SKM-1 treated with dmso at 0.1 percent for 144 hours (cell line): Measurements from ENCODE around the gene PRDX4.
A peak's percentile ranks its signal among the peaks of the same experiment; 100 is the strongest.
"Not testable (repeated sequence)": the region's sequence is repeated elsewhere in the genome, so short reads cannot be mapped to it uniquely, and the experiment has no call there.

Source experiments
- DNase-seq: peaks from one replicate; lab custom pipeline; 2025; ENCODE audit not compliant: unreplicated experiment; lab: John Stamatoyannopoulos, UW

PRDX4 gene

DNA sequence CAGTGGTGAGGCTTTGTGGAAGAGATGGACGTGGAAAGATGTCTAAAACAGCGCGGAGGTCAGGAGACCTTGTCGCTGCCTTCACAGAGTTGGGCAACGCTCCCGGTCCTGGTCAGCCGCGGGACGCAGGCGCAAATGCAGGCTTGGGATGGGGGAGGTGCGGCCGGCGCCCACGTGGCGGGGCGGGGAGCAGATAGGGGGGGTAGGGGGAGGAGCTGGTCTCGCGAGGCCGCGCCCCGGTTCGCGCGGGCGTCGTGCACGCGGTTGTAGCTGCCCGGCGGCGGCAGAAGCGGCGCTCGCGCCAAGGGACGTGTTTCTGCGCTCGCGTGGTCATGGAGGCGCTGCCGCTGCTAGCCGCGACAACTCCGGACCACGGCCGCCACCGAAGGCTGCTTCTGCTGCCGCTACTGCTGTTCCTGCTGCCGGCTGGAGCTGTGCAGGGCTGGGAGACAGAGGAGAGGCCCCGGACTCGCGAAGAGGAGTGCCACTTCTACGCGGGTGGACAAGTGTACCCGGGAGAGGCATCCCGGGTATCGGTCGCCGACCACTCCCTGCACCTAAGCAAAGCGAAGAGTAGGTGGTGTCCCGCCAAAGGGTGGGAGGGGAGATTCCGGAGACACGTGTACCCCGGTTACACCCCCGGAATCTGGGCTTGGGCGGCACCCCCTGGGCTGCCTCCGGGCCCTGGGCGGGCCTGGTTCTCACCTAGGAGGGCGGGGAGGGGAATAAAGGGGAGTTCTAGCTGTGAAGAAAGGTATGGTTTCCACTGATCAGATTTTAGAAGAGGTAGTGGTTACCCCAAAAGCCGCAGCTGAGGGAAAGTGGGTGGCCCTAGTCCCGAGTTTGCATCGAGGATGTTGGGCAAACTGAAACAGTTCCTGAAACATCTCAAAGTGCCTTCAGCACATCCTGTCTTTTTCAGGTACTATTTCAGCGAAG, at the start of gene PRDX4:
Gene PRDX4 (plus strand): TSS at position 255 of the 939 bp plus-strand sequence. CDS start 78 bp downstream, at position 333.
- DNase-seq = peak; percentile 67

DNA sequence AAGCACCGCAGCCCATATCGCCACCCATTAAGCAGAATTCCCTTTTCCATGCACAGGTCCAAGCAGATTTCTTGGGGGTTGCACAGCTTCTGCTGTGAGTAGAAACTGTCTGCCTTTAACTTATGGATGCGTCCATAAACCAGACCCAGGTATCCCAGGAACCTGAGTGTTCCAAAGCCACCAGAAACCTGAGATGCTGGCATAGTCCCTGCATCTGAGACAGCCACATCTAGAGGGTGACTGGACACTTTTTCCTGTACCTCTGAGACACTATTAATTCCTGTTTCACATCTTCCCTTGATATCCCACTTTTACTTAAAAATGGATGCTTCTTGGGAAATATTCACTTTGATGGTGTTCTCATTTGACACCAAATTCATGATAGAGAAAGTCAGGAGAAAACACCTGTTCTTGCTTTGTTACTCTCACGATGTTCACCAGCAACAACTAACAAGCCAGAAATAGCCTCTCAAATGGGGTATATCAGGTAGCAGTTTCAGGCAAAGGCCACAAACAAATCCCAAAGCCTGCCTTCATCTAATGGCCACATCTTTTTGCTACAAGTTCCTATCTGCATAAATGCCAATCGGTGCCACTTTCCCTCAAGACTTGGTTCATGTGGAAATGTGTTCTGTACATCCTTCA, 45.5 kb upstream of the PRDX4 start:
- no peak for DNase-seq

DNA sequence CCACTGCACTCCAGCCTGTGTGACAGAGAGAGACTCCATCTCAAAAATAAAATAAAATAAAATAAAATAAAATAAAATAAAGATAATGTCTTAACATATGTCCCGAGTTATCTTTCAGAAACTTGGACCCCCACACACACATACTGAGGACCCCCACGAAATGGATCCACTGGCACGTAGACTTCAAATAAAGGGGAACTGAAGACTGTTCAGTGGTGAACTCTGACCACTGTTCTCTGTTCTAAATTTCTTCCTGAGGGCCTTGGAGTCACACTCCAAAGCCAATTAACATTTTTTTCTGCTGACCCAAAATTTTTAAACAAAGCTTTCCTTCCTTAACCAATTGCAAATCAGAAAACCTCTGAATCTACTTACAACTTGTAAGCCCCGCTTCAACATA, 43.5 kb upstream of the PRDX4 start:
- no peak for DNase-seq

DNA sequence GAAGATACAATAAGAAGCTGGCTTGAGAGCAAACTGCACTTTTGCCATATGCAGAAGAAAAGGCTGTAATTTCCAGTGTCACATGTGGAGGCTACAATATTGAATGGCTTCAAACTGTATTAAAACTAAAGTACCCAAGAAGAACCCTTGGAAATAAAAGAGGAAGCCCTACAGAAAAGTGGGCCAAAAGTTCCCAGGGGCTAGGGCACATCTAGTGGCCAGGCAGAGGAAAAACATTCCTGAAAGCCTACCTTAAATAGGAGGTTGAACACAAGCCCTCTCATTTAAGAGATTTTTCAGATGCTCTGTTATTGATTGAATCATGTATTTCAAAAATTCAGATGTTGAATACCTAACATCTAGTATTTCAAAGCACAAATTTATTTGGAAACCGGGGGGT, 40.6 kb upstream of the PRDX4 start:
- DNase-seq = no peak

DNA sequence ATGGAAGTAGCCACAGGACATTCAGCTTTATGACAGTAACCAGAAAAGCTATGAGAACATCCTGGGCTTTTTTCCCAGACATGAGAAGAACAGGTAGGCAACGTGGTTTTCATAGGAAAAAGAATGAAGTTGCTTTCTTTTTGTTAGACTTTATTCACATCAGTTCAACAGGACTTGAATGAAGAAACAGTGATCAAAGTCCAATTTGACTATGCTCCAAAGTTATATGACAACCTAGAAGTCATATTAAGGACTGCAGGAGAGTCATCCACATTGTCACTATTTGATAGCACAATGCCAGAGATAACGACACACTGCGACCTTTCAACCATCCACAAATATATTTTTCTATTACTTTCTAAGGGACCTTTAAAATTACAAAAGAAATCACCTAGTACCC, 39.2 kb upstream of the PRDX4 start:
- DNase-seq = no peak

DNA sequence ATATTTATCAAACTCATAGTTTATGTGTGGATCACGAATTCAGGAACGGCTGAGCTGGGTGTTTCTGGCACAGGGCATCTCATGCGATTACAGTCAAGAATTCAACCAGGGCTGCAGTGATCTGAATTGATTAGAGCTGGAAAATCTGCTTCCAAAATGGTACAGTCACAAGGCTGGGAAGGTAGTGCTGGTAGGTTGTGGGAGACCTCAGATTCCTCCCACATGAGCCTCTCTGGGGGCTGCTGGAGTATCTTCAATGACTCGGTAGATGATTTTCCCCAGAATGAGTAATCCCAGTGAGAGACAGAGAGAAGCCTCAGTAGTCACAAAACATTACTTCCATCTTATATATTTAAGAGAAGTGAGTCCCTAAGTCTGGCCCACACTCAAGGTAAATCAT, 36.2 kb upstream of the PRDX4 start:
- DNase-seq = no peak

DNA sequence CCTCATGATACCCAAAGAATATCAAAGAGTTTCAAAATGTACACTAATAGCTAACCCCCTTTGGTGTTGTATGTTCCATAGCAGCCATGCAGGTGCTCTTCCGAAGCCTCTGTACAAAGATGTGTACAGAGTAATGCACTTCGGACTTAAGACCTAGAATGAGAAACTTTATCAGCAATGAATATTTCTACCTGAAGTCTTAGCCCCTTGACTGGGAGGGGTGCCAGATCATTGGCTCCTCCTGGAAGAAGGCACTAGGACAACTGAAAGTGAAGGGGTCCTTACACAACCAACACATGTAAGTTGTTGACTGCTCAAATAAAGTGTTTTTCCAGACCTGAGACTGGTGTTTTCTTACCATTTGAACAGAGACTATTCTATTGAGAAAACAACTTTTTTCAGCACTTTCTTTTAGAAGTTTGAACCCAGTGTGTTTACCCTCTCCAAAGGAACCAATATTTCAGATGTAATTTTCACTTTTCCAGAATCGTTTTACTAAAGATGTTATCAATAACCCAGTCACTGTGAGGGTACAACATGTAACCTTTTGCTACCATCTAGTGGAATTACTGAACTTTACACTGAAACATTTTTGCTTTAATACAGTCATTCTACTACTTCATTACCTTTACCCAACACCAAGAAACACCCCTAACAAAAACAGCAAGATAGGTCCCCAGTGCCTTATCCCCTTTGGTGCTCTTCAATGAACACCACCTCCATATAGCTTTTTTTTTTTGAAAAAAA, 33.3 kb upstream of the PRDX4 start:
- DNase-seq = no peak

DNA sequence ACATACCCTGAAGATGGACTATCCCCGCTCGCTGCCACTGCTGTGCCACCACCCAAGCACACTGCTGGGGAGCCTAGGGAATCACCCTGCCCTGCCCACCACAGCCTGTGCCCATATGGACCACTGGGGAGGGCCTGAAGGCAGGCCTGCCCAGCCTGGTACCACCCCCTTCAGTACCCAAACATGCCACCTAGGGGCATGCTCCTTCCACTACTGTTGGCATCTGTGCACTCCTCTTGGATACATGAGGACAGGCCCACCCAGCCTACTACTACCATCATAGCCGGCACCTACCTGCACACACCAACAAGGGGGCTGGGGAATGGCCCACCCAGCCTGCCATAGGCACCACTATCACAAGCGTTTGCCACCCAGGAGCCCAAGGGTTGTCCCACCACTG, 30.1 kb upstream of the PRDX4 start:
- DNase-seq = no peak

DNA sequence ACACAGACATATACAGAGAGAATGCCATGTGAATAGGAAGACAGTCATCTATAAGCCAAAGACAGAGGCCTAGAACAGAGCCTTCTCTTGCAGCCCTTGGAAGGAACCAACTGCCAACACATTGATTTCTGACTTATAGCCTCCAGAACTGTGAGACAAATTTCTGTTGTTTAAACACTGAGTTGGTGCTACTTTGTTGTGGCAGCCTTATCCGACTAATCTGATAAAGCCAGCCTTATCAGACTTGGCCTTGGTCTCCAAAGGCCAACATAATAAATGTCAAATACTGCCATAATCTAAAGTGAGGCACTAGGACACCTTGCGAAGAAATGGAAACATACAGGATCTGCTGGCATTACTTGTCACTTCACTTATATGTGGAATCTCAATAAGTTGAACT, 24.3 kb upstream of the PRDX4 start:
- no peak for DNase-seq

DNA sequence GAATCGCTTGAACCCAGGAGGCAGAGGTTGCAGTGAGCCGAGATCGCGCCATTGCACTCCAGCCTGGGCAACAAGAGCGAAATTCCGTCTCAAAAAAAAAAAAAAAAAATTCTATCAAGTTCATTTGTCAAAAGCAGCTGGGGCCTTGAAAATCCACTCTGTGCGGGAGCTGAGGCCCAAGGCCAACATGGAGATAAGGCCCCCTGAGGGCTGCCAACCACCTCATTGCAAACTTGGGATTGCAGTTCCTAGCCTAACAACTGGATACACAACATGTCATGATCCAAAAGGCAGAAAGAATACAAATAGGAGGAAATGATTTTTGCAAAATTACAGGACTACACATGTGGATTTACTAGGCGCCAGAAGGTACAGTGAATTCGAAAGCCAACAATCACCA, 22.5 kb upstream of the PRDX4 start:
- DNase-seq = no peak

DNA sequence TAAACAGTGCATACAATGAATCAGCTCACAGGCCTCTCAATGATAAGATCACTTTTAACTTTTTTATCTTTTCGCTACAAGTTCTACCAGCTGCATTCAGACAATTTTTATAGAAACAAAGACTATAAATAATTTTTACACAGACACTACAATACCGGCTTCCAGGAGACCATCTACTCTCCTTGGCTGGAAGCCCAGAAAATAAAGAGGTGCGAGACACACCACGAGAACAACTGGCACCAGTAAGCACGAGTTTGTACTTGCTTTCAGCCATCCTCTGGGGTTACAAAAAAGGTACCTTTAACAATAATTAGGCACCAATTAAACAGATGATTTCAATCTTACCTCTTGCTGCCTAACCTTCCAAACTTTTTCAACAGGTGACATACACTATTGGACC, 11.2 kb upstream of the PRDX4 start:
- DNase-seq = no peak

DNA sequence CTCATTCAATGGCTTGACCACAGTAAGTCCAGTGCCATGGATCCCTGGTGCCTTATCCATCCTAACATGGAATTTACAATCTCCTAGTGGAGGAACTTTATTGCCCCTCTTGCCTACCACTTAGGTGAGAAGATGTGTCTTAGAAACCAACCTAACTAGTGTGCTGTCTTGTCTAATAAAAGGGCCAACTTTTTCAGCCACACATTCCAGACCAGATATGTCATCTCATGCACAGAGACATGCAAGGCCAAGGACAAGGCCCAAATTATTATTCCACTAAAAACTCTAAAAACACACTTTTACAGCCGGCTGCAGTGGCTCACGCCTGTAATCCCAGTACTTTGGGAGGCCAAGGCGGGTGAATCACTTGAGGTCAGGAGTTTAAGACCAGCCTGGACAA, 10.6 kb upstream of the PRDX4 start:
- no peak for DNase-seq

DNA sequence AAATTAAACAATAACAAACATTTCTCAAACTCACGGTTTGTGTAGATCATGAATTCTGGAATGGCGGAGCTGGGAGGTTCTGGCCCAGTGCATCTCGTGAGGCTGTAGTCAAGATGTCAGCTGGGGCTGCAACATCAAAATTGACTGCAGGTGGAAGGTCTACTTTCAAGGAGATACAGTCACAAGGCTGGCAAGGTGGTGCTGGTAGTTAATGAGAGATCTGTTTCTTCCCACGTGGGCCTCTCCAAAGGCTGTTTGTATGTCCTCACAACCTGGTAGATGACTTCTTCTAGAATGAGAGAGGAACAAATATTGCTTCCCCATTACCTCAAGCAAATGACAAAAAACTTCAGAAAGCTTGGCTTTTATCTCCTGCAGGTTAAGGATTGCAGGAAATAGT, 8.0 kb upstream of the PRDX4 start:
- no peak for DNase-seq

DNA sequence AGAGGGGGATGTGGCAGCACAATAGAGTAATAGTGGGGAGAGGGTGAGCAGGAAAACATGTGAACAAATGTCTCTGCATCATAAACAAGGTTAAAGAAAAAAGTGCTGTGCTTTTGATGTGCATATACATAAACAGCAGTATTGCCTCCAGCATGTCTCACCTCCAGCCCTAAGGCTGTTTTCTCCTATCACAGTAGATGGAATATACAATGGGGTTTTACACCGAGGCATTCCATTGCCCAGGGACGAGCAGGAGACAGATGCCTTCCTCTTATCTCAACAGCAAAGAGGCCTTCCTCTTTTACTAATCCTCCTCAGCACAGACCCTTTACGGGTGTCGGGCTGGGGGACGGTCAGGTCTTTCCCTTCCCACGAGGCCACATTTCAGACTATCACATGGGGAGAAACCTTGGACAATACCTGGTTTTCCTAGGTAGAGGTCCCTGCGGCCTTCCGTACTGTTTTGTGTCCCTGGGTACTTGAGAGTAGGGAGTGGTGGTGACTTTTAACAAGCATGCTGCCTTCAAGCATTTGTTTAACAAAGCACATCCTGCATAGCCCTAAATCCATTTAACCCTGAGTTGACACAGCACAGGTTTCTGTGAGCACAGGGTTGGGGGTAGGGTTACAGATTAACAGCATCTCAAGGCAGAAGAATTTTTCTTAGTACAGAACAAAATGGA, 7.1 kb upstream of the PRDX4 start:
- DNase-seq = not testable (repeated sequence)

DNA sequence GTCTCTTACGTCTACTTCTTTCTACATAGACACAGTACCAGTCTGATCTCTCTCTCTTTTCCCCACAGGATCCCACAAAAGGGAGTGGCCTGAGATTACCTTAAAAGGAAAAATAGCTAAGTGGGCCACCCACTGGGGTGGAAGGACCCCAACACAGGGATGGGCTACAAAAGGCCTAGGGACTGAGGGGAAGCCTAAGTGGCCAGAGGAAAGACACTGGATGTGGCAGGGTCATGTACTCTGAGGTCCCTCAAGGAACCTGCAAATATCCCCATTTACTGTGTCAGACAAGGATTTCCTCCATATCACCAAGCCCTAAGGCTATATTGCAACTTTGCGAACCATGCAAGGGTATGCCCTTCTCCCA, 6.5 kb upstream of the PRDX4 start:
- DNase-seq = no peak

DNA sequence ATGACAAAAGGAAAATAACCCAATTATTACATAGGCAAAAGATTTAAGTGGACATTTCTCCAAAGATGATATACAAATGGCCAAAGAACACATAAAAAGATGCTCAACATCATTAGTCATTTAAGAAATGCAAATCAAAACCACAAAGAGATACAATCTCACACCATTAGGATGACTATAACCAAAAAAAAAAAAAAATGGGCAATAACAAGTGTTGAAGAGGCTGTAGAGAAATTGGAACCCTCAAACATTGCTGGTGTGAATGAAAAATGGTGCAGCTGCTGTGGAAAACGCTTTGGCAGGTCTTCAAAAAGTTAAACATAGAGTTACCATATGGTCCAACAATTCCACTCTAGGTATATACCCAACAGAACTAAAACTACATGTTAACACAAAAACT, 5.6 kb upstream of the PRDX4 start:
- DNase-seq = no peak

DNA sequence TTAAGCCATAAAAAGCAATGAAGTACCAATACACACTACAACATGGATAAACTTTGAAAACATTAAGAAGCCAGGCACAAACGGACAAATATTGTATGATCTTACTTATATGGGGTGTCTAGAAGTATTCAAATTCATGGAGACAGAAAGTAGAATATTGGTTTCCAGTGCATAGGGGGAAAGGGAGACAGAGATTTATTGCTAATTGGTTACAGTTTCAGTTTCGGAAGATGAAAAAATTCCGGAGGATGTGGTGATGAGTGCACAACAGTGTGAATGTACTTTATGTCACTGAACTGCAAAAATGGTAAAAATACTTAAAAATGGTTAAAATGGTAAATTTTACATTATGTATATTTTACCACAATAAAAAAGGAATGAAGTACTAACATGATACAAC, 5.1 kb upstream of the PRDX4 start:
- no peak for DNase-seq

DNA sequence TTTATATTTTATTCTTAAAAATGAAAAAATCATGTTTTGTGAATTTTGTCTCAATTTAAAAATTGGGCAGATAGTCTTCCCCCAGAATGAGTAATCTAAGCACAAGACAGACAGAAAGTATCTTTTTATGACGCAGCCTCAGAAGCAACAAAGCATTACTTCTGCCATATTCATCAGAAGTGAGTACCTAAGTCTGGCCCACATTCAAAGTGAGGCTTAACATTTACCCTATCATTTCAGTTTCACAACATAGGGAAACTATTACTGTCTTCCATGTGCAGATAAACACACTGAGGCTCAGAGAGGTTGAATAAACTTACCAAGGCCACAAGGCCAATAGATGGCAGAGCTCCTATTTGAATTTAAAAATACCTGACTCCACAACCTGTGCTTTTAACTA, 4.4 kb upstream of the PRDX4 start:
- no peak for DNase-seq

DNA sequence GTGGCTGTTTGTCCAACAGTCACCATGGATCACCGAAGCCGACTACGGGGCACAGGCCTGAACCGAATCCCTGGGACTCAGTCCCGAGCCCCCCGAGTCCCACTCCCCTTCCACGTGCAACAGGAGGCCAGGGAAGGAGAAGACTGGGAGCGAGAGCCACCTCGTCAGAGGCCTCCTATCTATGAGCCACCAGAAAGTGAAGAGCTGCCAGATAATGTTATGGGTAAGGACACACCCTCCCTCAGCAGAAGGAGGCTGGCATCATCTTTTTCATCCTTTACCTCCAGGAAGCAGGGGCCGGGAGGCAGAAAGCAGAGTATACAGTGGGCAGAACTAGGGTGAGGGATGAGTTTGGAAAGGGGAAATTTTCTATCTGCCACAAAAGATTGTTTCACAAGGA, 2.8 kb upstream of the PRDX4 start:
- DNase-seq = no peak

DNA sequence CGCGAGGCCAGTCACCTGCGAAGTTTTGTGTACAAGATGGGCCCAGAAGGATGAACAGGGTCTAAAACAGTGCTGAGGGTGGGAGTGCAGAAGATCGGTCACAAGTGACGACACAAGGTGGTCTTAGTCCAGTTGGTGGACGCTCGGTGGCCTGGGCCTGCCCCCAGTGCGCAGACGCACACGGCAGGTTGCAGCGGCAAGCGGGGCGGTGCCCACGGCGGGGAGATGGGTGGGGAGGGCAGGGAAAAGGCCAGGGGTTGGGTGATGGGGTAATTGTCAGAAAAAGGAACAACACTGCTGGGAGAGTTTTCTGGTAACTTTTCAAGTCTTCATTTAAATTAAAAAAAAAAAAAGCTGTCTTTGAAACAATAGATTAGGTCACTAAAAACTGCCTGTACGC, 1.0 kb upstream of the PRDX4 start:
- DNase-seq = no peak

DNA sequence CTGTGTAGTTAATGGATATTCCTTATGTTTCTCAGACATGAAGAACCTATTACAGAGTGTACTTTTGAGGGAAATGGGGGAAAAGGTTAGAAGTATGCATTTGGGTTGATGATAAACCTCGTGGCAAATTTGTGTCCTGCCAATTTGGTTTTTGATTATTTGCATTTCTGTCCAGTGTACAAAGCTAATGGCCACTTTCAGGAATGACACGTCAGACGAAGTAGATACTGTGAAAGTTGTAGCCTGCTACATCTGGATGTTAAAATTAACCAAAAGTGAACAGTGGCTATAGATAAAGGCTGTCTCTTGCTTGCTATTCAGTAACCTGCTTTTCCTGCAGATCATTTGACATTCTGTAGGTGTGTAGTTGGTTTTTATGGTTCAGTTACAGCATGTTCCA, 1.0 kb downstream of the PRDX4 start:
- DNase-seq = no peak
